OCI-LY3 (cell line): ENCODE data around the gene TEX26.

Experiments used
- EZH2phosphoT487 ChIP-seq: fragments of 200-600 bp; shearing (Covaris generic); IDR thresholded peaks from 2 replicates; pipeline ENCODE4 v1.6.1; 2018; ENCODE audit warnings: antibody characterized with exemption, mixed run types, low read depth
- TF ChIP-seq, protein P1 (sequence below): fragments of 200-600, 300-600 bp; sonication (generic); IDR thresholded peaks from 2 replicates; pipeline ENCODE4 v1.5.1; 2014; ENCODE audit warnings: antibody characterized with exemption, low read length, low read depth

- TF ChIP-seq, protein P1, sequence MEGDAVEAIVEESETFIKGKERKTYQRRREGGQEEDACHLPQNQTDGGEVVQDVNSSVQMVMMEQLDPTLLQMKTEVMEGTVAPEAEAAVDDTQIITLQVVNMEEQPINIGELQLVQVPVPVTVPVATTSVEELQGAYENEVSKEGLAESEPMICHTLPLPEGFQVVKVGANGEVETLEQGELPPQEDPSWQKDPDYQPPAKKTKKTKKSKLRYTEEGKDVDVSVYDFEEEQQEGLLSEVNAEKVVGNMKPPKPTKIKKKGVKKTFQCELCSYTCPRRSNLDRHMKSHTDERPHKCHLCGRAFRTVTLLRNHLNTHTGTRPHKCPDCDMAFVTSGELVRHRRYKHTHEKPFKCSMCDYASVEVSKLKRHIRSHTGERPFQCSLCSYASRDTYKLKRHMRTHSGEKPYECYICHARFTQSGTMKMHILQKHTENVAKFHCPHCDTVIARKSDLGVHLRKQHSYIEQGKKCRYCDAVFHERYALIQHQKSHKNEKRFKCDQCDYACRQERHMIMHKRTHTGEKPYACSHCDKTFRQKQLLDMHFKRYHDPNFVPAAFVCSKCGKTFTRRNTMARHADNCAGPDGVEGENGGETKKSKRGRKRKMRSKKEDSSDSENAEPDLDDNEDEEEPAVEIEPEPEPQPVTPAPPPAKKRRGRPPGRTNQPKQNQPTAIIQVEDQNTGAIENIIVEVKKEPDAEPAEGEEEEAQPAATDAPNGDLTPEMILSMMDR: no peak
- no peak for TF ChIP-seq EZH2phosphoT487
These were observed 4.5 kb downstream of the TEX26 start for GRCh38 chr13:30936971-30937370.
